H1 (cell line): ENCODE data around the gene LRRN1.

Experiments
- CHD7 ChIP-seq: fragments of 300-600 bp; sonication (generic); IDR thresholded peaks from 2 replicates; pipeline ENCODE4 v1.7.1; 2012; ENCODE audit warnings: low read length, moderate library complexity, mild to moderate bottlenecking, inconsistent platforms; ENCODE audit not compliant: insufficient replicate concordance
- EZH2 ChIP-seq: fragments of 200-600 bp; sonication (generic); IDR thresholded peaks from 2 replicates; pipeline ENCODE4 v1.7.1; 2012; ENCODE audit warnings: low read depth, mild to moderate bottlenecking, moderate library complexity, low read length, inconsistent platforms; ENCODE audit not compliant: severe bottlenecking
- RAD21 ChIP-seq, 2 experiments: IDR thresholded peaks in 1 of 2; conservative IDR thresholded peaks in 1 of 2; 2 replicates each; pipeline ENCODE4 v1.6.1; 2011; ENCODE audit warnings: low read depth in 2 of 2, low read length in 2 of 2, improper control_type of control experiment in 1 of 2, inconsistent platforms in 1 of 2, mild to moderate bottlenecking in 1 of 2, moderate library complexity in 1 of 2
- RFX5 ChIP-seq: IDR thresholded peaks from 2 replicates; pipeline ENCODE4 v1.6.1; 2011; ENCODE audit warnings: low read depth, low read length, improper control_type of control experiment, borderline replicate concordance
- SRF ChIP-seq: IDR thresholded peaks from 2 replicates; pipeline ENCODE4 v1.6.1; 2011; ENCODE audit warnings: mild to moderate bottlenecking, low read depth, low read length, moderate library complexity
- TEAD4 ChIP-seq: IDR thresholded peaks from 2 replicates; pipeline ENCODE4 v1.6.1; 2012; ENCODE audit warnings: low read depth, low read length, inconsistent platforms, mixed read lengths
- ZNF274 ChIP-seq: IDR thresholded peaks from 2 replicates; pipeline ENCODE4 v1.7.0; 2012; ENCODE audit warnings: low read length, borderline replicate concordance; ENCODE audit errors: extremely low read depth

- TF ChIP-seq TEAD4 (no peak), EZH2 (no peak), RAD21 (IDR thresholded peaks at IDR 0.05 in 1 of 2, conservative IDR thresholded peaks at IDR 0.05 in 1 of 2; ENCODE audit: low read depth in 2 of 2, low read length in 2 of 2) (no peak), CHD7 (no peak), ZNF274 (no peak), RFX5 (no peak), SRF (no peak)
Observed at GRCh38 chr3:3806856-3807255, 7.6 kb downstream of the LRRN1 start.
